HCT116 (cell line): Measurements from ENCODE around the gene ANKRD37. TPM values are rescaled to one million over a fixed set of nuclear protein-coding genes. Genes with fewer than 3 reads are reported as not detected.

Experiments used
- ATAC-seq: fragments of 200-7000 bp; cut with Tn5 transposase; 2 replicates; pipeline ENCODE4 v1.9.1; 2020; ENCODE audit warnings: mild to moderate bottlenecking, moderate library complexity
- BruUV-seq: library from RNA; stranded (reverse); fragments of 400-500 nt; replicated peaks from 2 replicates; lab custom pipeline; 2021; lab: Mats Ljungman, UMichigan
- CTCF ChIA-PET: fragments of 300-600 bp; sonication (Branson Sonifier 250); formaldehyde crosslinking; loops from one replicate; lab custom pipeline; 2021; ENCODE audit warnings: antibody characterized with exemption; lab: Charles Lee
- POLR2A ChIA-PET: fragments of 300-600, 350-600 bp; sonication (Branson Sonifier 250); formaldehyde crosslinking; loops from one replicate; lab custom pipeline; 2021; ENCODE audit warnings: antibody characterized with exemption; lab: Charles Lee
- RAD21 ChIA-PET, 2 experiments: fragments of 300-600 bp; sonication (Branson Sonifier 250); formaldehyde crosslinking; loops; one replicate each; lab custom pipeline; 2023; ENCODE audit warnings: low total read pairs in 2 of 2; ENCODE audit not compliant: uncharacterized antibody in 2 of 2, unreplicated experiment in 2 of 2, low non-redundant PET in 1 of 2; lab: Charles Lee
- DNase-seq: peaks from one replicate; pipeline ENCODE4 v3.0.0-alpha.2; 2010; ENCODE audit warnings: low read depth, low spot score
- H2AFZ ChIP-seq: fragments of 200-600 bp; shearing (Covaris generic), sonication (generic); 2 replicates; pipeline ENCODE4 v1.6.1; 2017; ENCODE audit warnings: low read depth, mixed run types, mixed read lengths, antibody characterized with exemption, low read length; ENCODE audit not compliant: poor library complexity, severe bottlenecking
- H3K27ac ChIP-seq: 2 replicates; pipeline ENCODE4 v1.5.1; 2012; ENCODE audit warnings: low read depth, low read length
- H3K27me3 ChIP-seq: fragments of 200-600 bp; sonication (generic); 2 replicates; pipeline ENCODE4 v1.6.1; 2016; ENCODE audit warnings: mixed run types, low read length, mixed read lengths; ENCODE audit not compliant: insufficient read depth
- H3K36me3 ChIP-seq, 2 experiments: fragments of 200-500 bp in 1 of 2; fragments of 200-600 bp in 1 of 2; sonication (Bioruptor generic) in 1 of 2; sonication (generic) in 1 of 2; 2 replicates each; pipeline versions ENCODE4 v1.5.1 to v1.6.1; 2014 to 2016; ENCODE audit warnings: low read length in 2 of 2, inconsistent platforms in 1 of 2, mixed read lengths in 1 of 2, mixed run types in 1 of 2; ENCODE audit not compliant: insufficient read depth in 2 of 2, control insufficient read depth in 1 of 2
- H3K4me1 ChIP-seq, 2 experiments: fragments of 200-600 bp in 1 of 2; sonication (generic) in 1 of 2; 2 replicates each; pipeline versions ENCODE4 v1.5.1 to v1.6.1; 2012 to 2017; ENCODE audit warnings: low read length in 2 of 2, inconsistent platforms in 1 of 2, mild to moderate bottlenecking in 1 of 2, mixed read lengths in 1 of 2, mixed run types in 1 of 2, moderate library complexity in 1 of 2; ENCODE audit not compliant: insufficient read depth in 2 of 2, control insufficient read depth in 1 of 2
- H3K4me2 ChIP-seq: fragments of 200-600 bp; sonication (generic); 2 replicates; pipeline ENCODE4 v1.6.1; 2017; ENCODE audit warnings: mixed run types, low read length, mixed read lengths
- H3K4me3 ChIP-seq, 2 experiments: fragments of 200-600 bp in 1 of 2; sonication (generic) in 1 of 2; replicated peaks in 1 of 2; 2 replicates each; pipeline ENCODE4 v1.5.1; 2011 to 2016; ENCODE audit warnings: low read length in 2 of 2, control low read depth in 1 of 2, low read depth in 1 of 2, mild to moderate bottlenecking in 1 of 2, mixed read lengths in 1 of 2, mixed run types in 1 of 2
- H3K79me2 ChIP-seq: fragments of 200-600 bp; sonication (generic); 2 replicates; pipeline ENCODE4 v1.6.1; 2017; ENCODE audit warnings: mild to moderate bottlenecking, mixed run types, low read length, moderate library complexity, mixed read lengths; ENCODE audit not compliant: insufficient read depth
- H3K9ac ChIP-seq: fragments of 200-600 bp; sonication (generic); 2 replicates; pipeline ENCODE4 v1.6.1; 2016; ENCODE audit warnings: low read length, mixed read lengths
- H3K9me2 ChIP-seq: fragments of 200-600 bp; sonication (generic), shearing (Covaris generic); 2 replicates; pipeline ENCODE4 v1.6.1; 2017; ENCODE audit warnings: mixed run types, mild to moderate bottlenecking, moderate library complexity; ENCODE audit not compliant: insufficient read depth
- H3K9me3 ChIP-seq, 2 experiments: fragments of 200-500 bp in 1 of 2; fragments of 200-600 bp in 1 of 2; sonication (Bioruptor generic) in 1 of 2; sonication (generic) in 1 of 2; 2 replicates each; pipeline ENCODE4 v1.6.1; 2014 to 2017; ENCODE audit warnings: low read length in 2 of 2, mixed read lengths in 2 of 2, inconsistent platforms in 1 of 2, low read depth in 1 of 2, mild to moderate bottlenecking in 1 of 2, mixed run types in 1 of 2, moderate library complexity in 1 of 2; ENCODE audit not compliant: control insufficient read depth in 1 of 2, insufficient read depth in 1 of 2
- H4K20me1 ChIP-seq: fragments of 200-600 bp; sonication (generic), shearing (Covaris generic); 2 replicates; pipeline ENCODE4 v1.6.1; 2017; ENCODE audit warnings: mixed run types, mild to moderate bottlenecking, moderate library complexity; ENCODE audit not compliant: insufficient read depth
- ATF3 ChIP-seq: IDR thresholded peaks from 2 replicates; pipeline ENCODE4 v1.6.1; 2012
- CBX3 ChIP-seq: IDR thresholded peaks from 2 replicates; pipeline ENCODE4 v1.6.1; 2012; ENCODE audit warnings: low read depth
- CEBPB ChIP-seq: IDR thresholded peaks from 2 replicates; pipeline ENCODE4 v1.6.1; 2012; ENCODE audit warnings: low read depth
- EGR1 ChIP-seq: IDR thresholded peaks from 2 replicates; pipeline ENCODE4 v1.6.1; 2012; ENCODE audit warnings: low read depth
- ELF1 ChIP-seq: IDR thresholded peaks from 2 replicates; pipeline ENCODE4 v1.6.1; 2012; ENCODE audit warnings: low read depth, borderline replicate concordance
- EZH2 ChIP-seq: fragments of 200-600 bp; sonication (generic); IDR thresholded peaks from 2 replicates; pipeline ENCODE4 v1.6.1; 2017; ENCODE audit warnings: antibody characterized with exemption, mixed run types
- EZH2phosphoT487 ChIP-seq: fragments of 200-600 bp; IDR thresholded peaks from 2 replicates; pipeline ENCODE4 v1.6.1; 2018; ENCODE audit warnings: antibody characterized with exemption, borderline replicate concordance
- FOSL1 ChIP-seq: IDR thresholded peaks from 2 replicates; pipeline ENCODE4 v1.6.1; 2012; ENCODE audit warnings: low read depth
- JUND ChIP-seq: IDR thresholded peaks from 2 replicates; pipeline ENCODE4 v1.6.1; 2012
- MAX ChIP-seq: IDR thresholded peaks from 2 replicates; pipeline ENCODE4 v1.6.1; 2012
- POLR2AphosphoS5 ChIP-seq: IDR thresholded peaks from 2 replicates; pipeline ENCODE4 v1.6.1; 2011; ENCODE audit warnings: mild to moderate bottlenecking, low read depth, low read length, moderate library complexity
- RAD21 ChIP-seq: IDR thresholded peaks from 2 replicates; pipeline ENCODE4 v1.6.1; 2012; ENCODE audit warnings: low read depth, mild to moderate bottlenecking
- REST ChIP-seq: IDR thresholded peaks from 2 replicates; pipeline ENCODE4 v1.6.1; 2012; ENCODE audit warnings: low read depth
- SIN3A ChIP-seq: IDR thresholded peaks from 2 replicates; pipeline ENCODE4 v1.6.1; 2012; ENCODE audit warnings: low read depth
- SP1 ChIP-seq: IDR thresholded peaks from 2 replicates; pipeline ENCODE4 v1.6.1; 2012; ENCODE audit warnings: low read depth
- TCF7L2 ChIP-seq: IDR thresholded peaks from 2 replicates; pipeline ENCODE4 v1.7.0; 2011; ENCODE audit warnings: borderline replicate concordance, inconsistent platforms; ENCODE audit not compliant: insufficient read depth, insufficient read length; ENCODE audit errors: extremely low read depth
- ZBTB33 ChIP-seq: IDR thresholded peaks from 2 replicates; pipeline ENCODE4 v1.6.1; 2011; ENCODE audit warnings: mild to moderate bottlenecking, low read length, moderate library complexity; ENCODE audit not compliant: insufficient replicate concordance; ENCODE audit errors: extremely low read depth
- ZNF274 ChIP-seq: fragments of 200-500 bp; sonication (Bioruptor generic); IDR thresholded peaks from 2 replicates; pipeline ENCODE4 v1.6.1; 2014; ENCODE audit warnings: mild to moderate bottlenecking, low read depth, low read length, inconsistent platforms
- intact Hi-C: fragments of 100-400 bp; cut with micrococcal nuclease; formaldehyde crosslinking; loops from 2 replicates; pipeline ENCODE4 v1.10.0; 2022
- total RNA-seq: library from RNA; stranded (reverse); gene quantifications from one replicate; pipeline ENCODE4 v1.2.1, GENCODE V29; 2021; ENCODE audit not compliant: unreplicated experiment

The ANKRD37 gene
- total RNA-seq, 1 experiment from 2014 or later, result 29.9 TPM

GRCh38 chr4:185369731-185370130 is 26.9 kb upstream of the ANKRD37 start:
- no peak for DNase-seq
- Histone ChIP-seq H3K36me3 (no peaks in the 10 kb centered on the region; a peak in 1 of 4 replicates), H2AFZ (no peak overlapping the region), H3K9me2 (no peaks in the 10 kb centered on the region), H4K20me1 (no peaks in the 10 kb centered on the region), H3K4me1 (no peaks in the 10 kb centered on the region), H3K9ac (no peak overlapping the region), H3K27ac (no peak overlapping the region), H3K4me3 (no peak overlapping the region), H3K9me3 (no peaks in the 10 kb centered on the region), H3K4me2 (no peak overlapping the region), H3K79me2 (no peaks in the 10 kb centered on the region), H3K27me3 (no peaks in the 10 kb centered on the region)
- TF ChIP-seq FOSL1, result no peak
- no peak for TF ChIP-seq SIN3A
- TF ChIP-seq EZH2, result no peak
- no peak for TF ChIP-seq CEBPB
- TF ChIP-seq EGR1, result no peak
- TF ChIP-seq MAX, result no peak
- no peak for TF ChIP-seq EZH2phosphoT487
- no peak for TF ChIP-seq REST
- no peak for TF ChIP-seq CBX3
- TF ChIP-seq ELF1, result no peak
- TF ChIP-seq RAD21, result no peak
- no peak for TF ChIP-seq TCF7L2
- TF ChIP-seq SP1, result no peak
- no peak for TF ChIP-seq POLR2AphosphoS5
- no peak for TF ChIP-seq ATF3
- no peak for TF ChIP-seq JUND
- TF ChIP-seq ZNF274, result no peak
- no peak for TF ChIP-seq ZBTB33
- no peak for ATAC-seq
- no TSS peak for BruUV-seq
- intact Hi-C loops, result no loop called here
- POLR2A ChIA-PET, result no interaction called here
- CTCF ChIA-PET, result no interaction called here
- RAD21 ChIA-PET, result no interaction called here
